ENCODE results near the gene PACRG. TPM values are rescaled to one million over a fixed set of nuclear protein-coding genes. Genes with fewer than 3 reads are reported as not detected.

PACRG gene
- total and polyA plus RNA-seq, 2 of the 13 experiments (the other 11 are each of a cell fraction or from before 2014, with no cell fraction given), result 0.13 TPM; not detected in 1

GRCh38 chr6:163001330-163001729 is 273.6 kb downstream of the PACRG start:
- Histone ChIP-seq H3K9me3 (ENCODE audit: low read length) (peaks cover 21% of the 10 kb centered on the region; the same call in 1 of the 2 replicates), H3K9ac (ENCODE audit: insufficient read depth, low read depth, low read length) (no peak overlapping the region), H3K36me3 (replicated peaks in 1 of 2; ENCODE audit: control insufficient read depth in 1 of 2, insufficient read depth in 2 of 2, low read length in 2 of 2) (no peaks in the 10 kb centered on the region), H3K27me3 (ENCODE audit: control insufficient read depth in 1 of 2, insufficient read depth in 2 of 2, low read length in 2 of 2) (no peaks in the 10 kb centered on the region), H3K4me2 (ENCODE audit: low read depth, low read length) (no peak overlapping the region), H3K4me3 (replicated peaks in 1 of 3; ENCODE audit: insufficient read depth in 1 of 3, low read depth in 2 of 3, low read length in 3 of 3) (no peak overlapping the region), H3K4me1 (ENCODE audit: insufficient read depth, low read length) (no peaks in the 10 kb centered on the region), H4K20me1 (ENCODE audit: insufficient read depth, low read length) (no peaks in the 10 kb centered on the region), H3K27ac (ENCODE audit: extremely low read length, insufficient read depth, low read length) (no peak overlapping the region), H3K79me2 (ENCODE audit: insufficient read depth, low read length) (no peaks in the 10 kb centered on the region), H2AFZ (ENCODE audit: low read length) (no peak overlapping the region)
- ATAC-seq, result no peak
- no peak for TF ChIP-seq ZMYM3 (CRISPR knock-in tag; IDR thresholded peaks at IDR 0.05)
- no peak for TF ChIP-seq SOX6 (IDR thresholded peaks at IDR 0.05)
- TF ChIP-seq SOX6 (CRISPR knock-in tag; IDR thresholded peaks at IDR 0.05), result no peak
- no peak for TF ChIP-seq ZFP36 (IDR thresholded peaks at IDR 0.05; ENCODE audit: borderline replicate concordance, low read depth, low read length, partially characterized antibody)
- TF ChIP-seq ZNF292 (CRISPR knock-in tag; IDR thresholded peaks at IDR 0.05; ENCODE audit: borderline replicate concordance, low read depth), result no peak
- TF ChIP-seq ZNF646 (CRISPR knock-in tag; IDR thresholded peaks at IDR 0.05), result no peak
- TF ChIP-seq MLLT10 (CRISPR knock-in tag; IDR thresholded peaks at IDR 0.05), result no peak
- intact Hi-C loops (cut with micrococcal nuclease; ENCODE audit: unreplicated experiment), result no loop called here
- CTCF ChIA-PET (ENCODE audit: low intra/inter-chr PET ratio, low total read pairs), result no interaction called here
- WGBS (ENCODE audit: low lambda C conversion rate), result 7% methylated on average over 3 of the region's 3 CpGs
- POLR2A ChIA-PET, result no interaction called here
- DNase-seq (ENCODE audit: low spot score), result no peak
- FAIRE-seq, result no peak
- in situ Hi-C loops (cut with HindIII; ENCODE audit: extremely low pct_ligation_motif_present, low pct_unique_long_range_greater_than_20kb), result no loop called here
- BruUV-seq (replicated peaks), result no TSS peak
